ENCODE results near the gene KIAA1191. TPM values are rescaled to one million over a fixed set of nuclear protein-coding genes. Genes with fewer than 3 reads are reported as not detected.

Gene KIAA1191
- total RNA-seq, 1 experiment from 2014 or later, result 119 TPM

- peaks cover 3% of the 10 kb centered on the region; the same call in 1 of the 2 replicates for H3K4me1 ChIP-seq
- H3K36me3 ChIP-seq, result peaks cover 23% of the 10 kb centered on the region
- no peaks in the 10 kb centered on the region for H3K9me3 ChIP-seq (replicated peaks)
- H3K27me3 ChIP-seq, result no peaks in the 10 kb centered on the region
- H3K27ac ChIP-seq, result peak overlapping the region; percentile 56
- peak overlapping the region; percentile 91 for H3K4me3 ChIP-seq
- DNase-seq, result peak in 1 of 2 experiments; percentile 20
Measured at GRCh38 chr5:176360894-176361436, 599 bp downstream of the KIAA1191 start.

- Histone ChIP-seq H3K4me1 (peaks cover 3% of the 10 kb centered on the region; the same call in 1 of the 2 replicates), H3K4me3 (no peak overlapping the region), H3K27me3 (no peaks in the 10 kb centered on the region), H3K36me3 (peaks cover 25% of the 10 kb centered on the region), H3K9me3 (replicated peaks) (no peaks in the 10 kb centered on the region), H3K27ac (no peak overlapping the region)
- DNase-seq, result no peak
Measured at GRCh38 chr5:176359658-176360057, 1.9 kb downstream of the KIAA1191 start.

- peaks cover 47% of the 10 kb centered on the region for H3K36me3 ChIP-seq
- no peak for DNase-seq
- H3K27me3 ChIP-seq, result no peaks in the 10 kb centered on the region
- H3K4me3 ChIP-seq, result no peak overlapping the region
- H3K4me1 ChIP-seq, result peaks cover 17% of the 10 kb centered on the region
- no peaks in the 10 kb centered on the region for H3K9me3 ChIP-seq (replicated peaks)
- no peak overlapping the region for H3K27ac ChIP-seq
Measured at GRCh38 chr5:176356179-176356566, 5.4 kb downstream of the KIAA1191 start.

GRCh38 chr5:176355400-176356178 is 6.0 kb downstream of the KIAA1191 start:
- Histone ChIP-seq H3K27ac (no peak overlapping the region), H3K4me1 (peaks cover 17% of the 10 kb centered on the region), H3K9me3 (replicated peaks) (no peaks in the 10 kb centered on the region), H3K36me3 (peaks cover 50% of the 10 kb centered on the region), H3K4me3 (no peak overlapping the region), H3K27me3 (no peaks in the 10 kb centered on the region)
- DNase-seq, result peak; percentile 69 to 75

- no peaks in the 10 kb centered on the region for H3K27me3 ChIP-seq
- H3K4me3 ChIP-seq, result no peak overlapping the region
- DNase-seq, result peak; percentile 86 to 94
- no peaks in the 10 kb centered on the region for H3K9me3 ChIP-seq (replicated peaks)
- H3K36me3 ChIP-seq, result peaks cover 62% of the 10 kb centered on the region
- peaks cover 17% of the 10 kb centered on the region for H3K4me1 ChIP-seq
- peak overlapping the region; percentile 3; the same call in 1 of the 2 replicates for H3K27ac ChIP-seq
Measured at GRCh38 chr5:176353533-176353932, 8.0 kb downstream of the KIAA1191 start.

- H3K4me1 ChIP-seq, result peaks cover 17% of the 10 kb centered on the region
- no peak overlapping the region for H3K27ac ChIP-seq
- DNase-seq, result no peak
- H3K4me3 ChIP-seq, result no peak overlapping the region
- peaks cover 60% of the 10 kb centered on the region for H3K36me3 ChIP-seq
- H3K9me3 ChIP-seq (replicated peaks), result no peaks in the 10 kb centered on the region
- no peaks in the 10 kb centered on the region for H3K27me3 ChIP-seq
Measured at GRCh38 chr5:176352116-176352878, 9.3 kb downstream of the KIAA1191 start.

GRCh38 chr5:176350416-176350815 is 11.1 kb downstream of the KIAA1191 start:
- no peaks in the 10 kb centered on the region for H3K9me3 ChIP-seq (replicated peaks)
- DNase-seq, result no peak
- peaks cover 67% of the 10 kb centered on the region for H3K36me3 ChIP-seq
- no peak overlapping the region for H3K4me3 ChIP-seq
- no peaks in the 10 kb centered on the region for H3K27me3 ChIP-seq
- H3K27ac ChIP-seq, result no peak overlapping the region
- H3K4me1 ChIP-seq, result peaks cover 14% of the 10 kb centered on the region

- Histone ChIP-seq H3K27me3 (no peaks in the 10 kb centered on the region), H3K4me1 (no peaks in the 10 kb centered on the region), H3K36me3 (peaks cover 28% of the 10 kb centered on the region), H3K27ac (no peak overlapping the region), H3K9me3 (replicated peaks) (no peaks in the 10 kb centered on the region), H3K4me3 (no peak overlapping the region)
- DNase-seq, result no peak
Measured at GRCh38 chr5:176342766-176343458, 18.7 kb downstream of the KIAA1191 start.

GRCh38 chr5:176342158-176342483 is 19.4 kb downstream of the KIAA1191 start:
- no peak for DNase-seq
- Histone ChIP-seq H3K9me3 (replicated peaks) (no peaks in the 10 kb centered on the region), H3K4me1 (no peaks in the 10 kb centered on the region), H3K27ac (no peak overlapping the region), H3K4me3 (no peak overlapping the region), H3K27me3 (no peaks in the 10 kb centered on the region), H3K36me3 (peaks cover 26% of the 10 kb centered on the region)

GRCh38 chr5:176341325-176342157 is 20.0 kb downstream of the KIAA1191 start:
- no peaks in the 10 kb centered on the region for H3K27me3 ChIP-seq
- peaks cover 27% of the 10 kb centered on the region for H3K36me3 ChIP-seq
- H3K4me3 ChIP-seq, result no peak overlapping the region
- no peak for DNase-seq
- H3K27ac ChIP-seq, result no peak overlapping the region
- H3K4me1 ChIP-seq, result no peaks in the 10 kb centered on the region
- H3K9me3 ChIP-seq (replicated peaks), result no peaks in the 10 kb centered on the region

GRCh38 chr5:176339304-176339703 is 22.3 kb downstream of the KIAA1191 start:
- no peak for DNase-seq
- no peak overlapping the region for H3K4me3 ChIP-seq
- no peak overlapping the region for H3K27ac ChIP-seq
- H3K36me3 ChIP-seq, result peaks cover 17% of the 10 kb centered on the region
- no peaks in the 10 kb centered on the region for H3K9me3 ChIP-seq (replicated peaks)
- no peaks in the 10 kb centered on the region for H3K4me1 ChIP-seq
- H3K27me3 ChIP-seq, result no peaks in the 10 kb centered on the region

- Histone ChIP-seq H3K4me1 (no peaks in the 10 kb centered on the region), H3K4me3 (no peak overlapping the region), H3K9me3 (replicated peaks) (0 out of 2 replicates have a peak, but pooled peaks cover under 1% of the 10 kb centered on the region), H3K36me3 (peaks cover 20% of the 10 kb centered on the region), H3K27ac (no peak overlapping the region), H3K27me3 (no peaks in the 10 kb centered on the region)
- DNase-seq, result no peak
Measured at GRCh38 chr5:176337913-176338312, 23.7 kb downstream of the KIAA1191 start.

GRCh38 chr5:176334031-176334770 is 27.4 kb downstream of the KIAA1191 start:
- peaks cover 18% of the 10 kb centered on the region for H3K36me3 ChIP-seq
- no peak overlapping the region for H3K27ac ChIP-seq
- no peak overlapping the region for H3K4me3 ChIP-seq
- no peaks in the 10 kb centered on the region for H3K4me1 ChIP-seq
- no peaks in the 10 kb centered on the region for H3K27me3 ChIP-seq
- H3K9me3 ChIP-seq (replicated peaks), result 0 out of 2 replicates have a peak, but pooled peaks cover 3% of the 10 kb centered on the region
- DNase-seq, result no peak

All from SJCRH30 (cell line).